GM10847 (cell line): Measurements from ENCODE around the gene SLC38A11.

Experiments
- POLR2A ChIP-seq: IDR thresholded peaks from 2 replicates; pipeline ENCODE4 v1.6.1; 2011; ENCODE audit not compliant: insufficient read length; ENCODE audit errors: extremely low read depth

The SLC38A11 gene, protein sequence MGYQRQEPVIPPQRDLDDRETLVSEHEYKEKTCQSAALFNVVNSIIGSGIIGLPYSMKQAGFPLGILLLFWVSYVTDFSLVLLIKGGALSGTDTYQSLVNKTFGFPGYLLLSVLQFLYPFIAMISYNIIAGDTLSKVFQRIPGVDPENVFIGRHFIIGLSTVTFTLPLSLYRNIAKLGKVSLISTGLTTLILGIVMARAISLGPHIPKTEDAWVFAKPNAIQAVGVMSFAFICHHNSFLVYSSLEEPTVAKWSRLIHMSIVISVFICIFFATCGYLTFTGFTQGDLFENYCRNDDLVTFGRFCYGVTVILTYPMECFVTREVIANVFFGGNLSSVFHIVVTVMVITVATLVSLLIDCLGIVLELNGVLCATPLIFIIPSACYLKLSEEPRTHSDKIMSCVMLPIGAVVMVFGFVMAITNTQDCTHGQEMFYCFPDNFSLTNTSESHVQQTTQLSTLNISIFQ

DNA sequence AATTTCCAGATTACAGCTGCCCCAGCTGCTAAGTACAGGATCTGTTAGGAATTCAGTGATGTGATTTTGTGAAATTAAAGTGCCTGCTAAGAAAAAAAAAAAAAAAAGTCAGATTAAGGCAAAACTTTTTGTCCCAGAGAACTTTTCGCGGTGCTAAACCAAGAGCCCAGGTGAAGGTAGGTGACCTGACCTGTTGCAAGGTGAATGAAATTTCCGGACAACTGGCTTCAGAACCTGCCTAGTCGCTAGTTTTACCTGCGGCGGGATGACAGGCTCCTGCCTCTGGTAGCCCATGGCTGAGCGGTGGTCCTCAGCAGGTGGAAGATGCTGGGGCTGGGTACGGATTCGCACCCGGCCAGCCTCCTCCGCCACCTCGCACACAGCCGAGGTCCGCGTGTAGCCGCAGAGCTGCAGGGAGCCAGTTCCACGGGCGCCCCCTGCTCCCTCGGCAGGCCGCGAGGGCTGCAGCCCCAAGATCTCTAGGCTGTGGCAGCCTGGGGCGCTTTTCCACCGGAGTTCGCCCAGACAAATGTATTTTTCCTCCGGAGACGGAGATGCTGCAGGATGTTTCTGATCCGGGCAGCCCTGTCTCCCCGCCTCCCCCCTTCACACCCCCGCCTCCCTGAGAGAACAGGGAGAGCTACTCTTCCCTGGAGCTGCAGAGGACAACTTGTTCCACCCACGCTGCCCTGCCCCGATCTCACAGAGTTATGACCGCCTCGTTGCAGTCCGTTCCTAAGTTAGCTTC is at the start of gene SLC38A11:
SLC38A11 (minus strand) TSS at position 572 of the 748 bp plus-strand sequence; CDS start at position 294, 278 bp downstream.
- no peak for TF ChIP-seq POLR2A

DNA sequence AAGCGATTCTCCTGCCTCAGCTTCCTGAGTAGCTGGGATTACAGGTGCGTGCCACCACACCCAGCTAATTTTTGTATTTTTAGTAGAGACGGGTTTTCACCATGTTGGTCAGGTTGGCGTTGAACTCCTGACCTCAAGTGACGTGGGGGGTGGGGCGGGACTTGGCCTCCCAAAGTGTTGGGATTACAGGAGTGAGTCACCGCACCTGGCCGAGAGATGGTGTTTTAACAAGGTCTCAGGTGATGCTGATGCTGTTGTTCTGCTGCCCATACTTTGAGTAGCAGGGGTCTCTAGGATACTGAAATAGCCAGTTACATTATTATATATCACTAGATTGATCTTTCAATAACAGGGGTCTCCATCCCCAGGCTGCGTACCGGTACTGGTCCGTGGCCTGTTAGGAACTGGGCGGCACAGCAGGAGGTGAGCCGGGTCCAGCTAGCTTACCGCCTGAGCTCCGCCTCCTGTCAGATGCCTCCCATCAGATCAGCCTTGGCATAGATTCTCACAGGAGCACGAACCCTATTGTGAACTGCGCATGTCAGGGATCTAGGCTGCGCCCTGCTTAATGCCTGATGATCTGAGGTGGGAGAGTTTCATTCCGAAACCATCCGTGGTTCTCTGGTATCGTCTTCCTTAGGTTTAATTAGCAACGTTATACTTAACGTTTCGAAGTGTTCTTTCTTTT is 48.3 kb upstream of the SLC38A11 start:
- no peak for TF ChIP-seq POLR2A

DNA sequence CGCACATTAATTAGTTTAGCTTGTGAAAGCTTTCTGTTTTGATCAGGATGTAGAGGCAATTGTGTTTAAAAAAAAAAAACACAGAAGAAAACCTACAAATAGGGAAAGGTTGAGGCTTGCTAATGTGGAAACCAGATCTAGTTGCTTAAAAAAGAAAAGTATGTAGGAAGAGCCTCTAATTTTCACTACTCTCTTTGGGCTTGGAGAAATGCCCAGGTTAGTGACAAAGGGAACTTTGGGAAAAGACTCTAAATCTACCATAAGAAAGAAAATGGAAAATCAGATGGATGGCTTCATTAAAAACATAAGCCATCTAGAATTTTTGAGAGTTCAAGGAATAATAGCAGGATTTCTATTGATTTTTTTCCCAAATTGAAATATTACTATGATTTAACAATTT is 47.3 kb upstream of the SLC38A11 start:
- TF ChIP-seq POLR2A: no peak

DNA sequence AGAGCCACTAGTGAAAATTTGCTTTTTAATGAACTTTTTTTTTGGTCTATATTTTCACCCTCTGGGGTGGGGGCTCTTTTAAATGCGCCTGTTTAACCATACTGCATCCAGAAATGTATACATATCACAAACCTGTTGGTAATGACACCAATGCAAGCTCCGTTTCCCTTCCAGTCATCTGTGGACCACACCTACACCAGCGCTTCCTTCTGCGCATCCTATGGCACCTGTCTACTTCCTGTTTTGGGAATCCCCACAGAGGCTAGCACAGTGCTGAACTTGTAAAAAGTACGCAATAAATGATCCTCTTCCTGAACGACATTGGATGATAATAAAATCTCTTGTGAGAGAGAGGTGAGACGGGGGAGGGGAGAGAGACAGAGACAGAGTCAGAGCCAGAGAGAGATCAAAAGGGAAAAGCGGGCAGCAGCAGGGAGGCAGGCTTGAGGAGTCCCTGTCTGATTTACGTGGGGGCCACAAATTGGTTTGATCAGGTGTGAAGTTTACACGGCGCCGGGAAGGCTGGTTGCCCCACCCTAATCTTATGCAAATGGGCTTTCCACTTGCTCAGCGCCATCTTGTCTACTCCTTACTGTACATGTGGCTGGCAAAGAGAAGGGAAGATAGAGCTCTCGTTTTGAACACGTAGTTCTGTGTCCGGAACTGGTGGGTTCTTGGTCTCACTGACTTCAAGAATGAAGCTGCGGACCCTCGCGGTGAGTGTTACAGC is 38.1 kb upstream of the SLC38A11 start:
- TF ChIP-seq POLR2A: no peak

DNA sequence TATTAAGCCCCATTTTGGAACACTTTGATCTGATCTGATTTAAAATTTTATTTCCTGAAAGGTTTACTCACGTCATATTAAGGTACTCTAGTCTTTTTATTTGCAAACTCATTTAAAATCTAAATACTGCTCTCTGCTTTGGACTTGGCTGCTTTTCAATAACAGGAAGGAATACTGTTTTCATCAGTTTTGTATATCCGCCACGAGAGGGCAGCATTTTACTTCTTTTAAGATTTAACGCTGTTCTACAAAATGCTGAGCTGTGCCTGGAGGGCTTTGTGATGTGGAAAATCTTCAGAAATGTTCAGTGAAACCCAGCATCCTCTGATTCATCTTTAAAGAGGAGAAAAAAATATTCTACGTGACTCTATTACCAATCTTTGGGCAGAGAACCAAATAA is 37.5 kb upstream of the SLC38A11 start:
- TF ChIP-seq POLR2A: no peak

DNA sequence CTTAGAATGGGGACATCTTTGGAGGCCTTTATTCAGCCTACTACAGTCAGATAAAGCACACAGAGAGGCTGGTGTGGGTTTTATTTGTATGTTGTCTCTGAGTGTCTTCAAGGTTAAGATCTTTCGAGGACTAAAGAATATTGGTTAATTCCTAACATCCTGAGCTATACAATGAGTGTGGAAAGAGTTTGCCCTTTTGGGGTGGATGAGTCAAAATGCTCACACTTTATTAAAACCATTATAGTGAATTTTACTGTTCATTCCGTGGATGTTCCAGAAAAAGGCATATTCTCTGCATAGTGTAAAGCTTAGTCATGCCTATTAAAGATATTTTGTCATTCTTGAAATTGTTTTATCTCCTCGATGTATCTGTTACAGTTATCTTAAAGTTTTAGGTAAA is 29.1 kb upstream of the SLC38A11 start:
- TF ChIP-seq POLR2A: no peak

DNA sequence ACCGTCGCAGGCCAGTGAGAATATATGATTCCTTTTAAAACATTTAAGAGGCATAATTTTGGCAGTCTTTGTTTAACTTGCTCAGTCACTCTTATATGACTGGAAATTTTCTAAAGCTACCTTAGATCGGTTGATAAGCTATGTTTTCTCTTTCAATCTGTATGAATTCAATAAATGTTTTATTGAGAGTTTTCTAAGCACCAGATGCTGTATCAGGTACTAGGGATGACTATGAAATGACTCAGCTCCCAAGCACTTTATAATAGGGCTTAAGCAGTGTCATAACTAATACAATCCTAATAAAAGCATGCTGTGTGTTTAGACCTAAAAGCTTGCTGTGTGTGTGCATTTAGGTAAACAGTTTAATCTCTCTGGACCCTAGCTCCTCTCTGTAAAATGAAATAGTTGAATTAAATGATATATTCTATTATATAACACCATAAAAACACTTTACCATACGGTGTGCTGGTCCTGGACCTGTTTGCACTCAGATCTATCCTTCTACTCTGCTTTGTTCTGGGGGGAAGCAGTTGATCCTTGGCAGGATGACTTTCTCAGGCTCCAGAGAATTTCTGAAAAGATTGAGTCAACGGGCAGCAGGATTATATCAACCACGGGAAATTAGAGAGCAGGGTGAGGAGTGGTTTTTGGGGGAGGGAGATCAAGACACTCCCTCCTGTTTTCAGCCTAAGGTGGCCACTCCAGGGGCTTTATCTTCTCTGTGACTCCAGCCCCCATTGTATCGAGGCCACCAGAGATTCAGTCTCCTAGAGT is 26.1 kb upstream of the SLC38A11 start:
- no peak for TF ChIP-seq POLR2A

DNA sequence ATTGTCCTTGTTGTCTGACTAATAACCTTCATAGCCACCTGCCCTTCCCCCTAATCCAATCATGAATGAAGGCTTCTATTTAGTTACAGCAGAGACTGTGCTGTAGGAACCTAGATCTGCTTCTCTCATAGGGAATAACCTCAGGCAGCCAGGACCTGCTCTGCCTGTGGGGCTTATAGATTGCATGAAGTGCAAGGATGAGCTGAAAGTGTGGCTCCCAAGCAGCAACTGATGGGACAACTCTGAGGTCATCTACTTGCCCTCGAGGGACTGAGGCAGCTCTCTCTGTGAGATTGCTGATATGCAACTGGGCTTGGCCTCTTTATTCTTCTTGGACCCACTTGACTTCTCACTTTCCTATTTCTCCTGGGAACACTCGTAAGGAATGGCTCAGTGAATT is 23.8 kb upstream of the SLC38A11 start:
- TF ChIP-seq POLR2A: no peak

DNA sequence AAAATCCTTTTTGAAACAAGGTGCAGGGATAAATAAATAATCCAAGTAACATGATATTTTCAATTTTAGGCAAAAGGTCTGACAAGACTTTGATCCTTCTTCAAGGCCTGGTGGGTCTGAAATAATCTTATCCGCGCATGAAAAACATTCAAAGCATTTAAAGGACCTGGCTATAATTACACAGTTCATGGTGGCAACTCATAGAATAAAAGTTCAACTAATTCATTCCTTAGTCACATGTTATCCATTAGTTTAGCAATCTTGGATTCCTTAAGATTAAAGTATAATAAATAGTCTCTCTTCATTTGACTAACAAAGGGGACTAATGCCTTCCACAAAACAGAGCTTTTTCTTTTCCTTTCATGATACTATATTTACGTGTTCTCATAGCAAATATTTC is 21.0 kb upstream of the SLC38A11 start:
- TF ChIP-seq POLR2A: no peak

DNA sequence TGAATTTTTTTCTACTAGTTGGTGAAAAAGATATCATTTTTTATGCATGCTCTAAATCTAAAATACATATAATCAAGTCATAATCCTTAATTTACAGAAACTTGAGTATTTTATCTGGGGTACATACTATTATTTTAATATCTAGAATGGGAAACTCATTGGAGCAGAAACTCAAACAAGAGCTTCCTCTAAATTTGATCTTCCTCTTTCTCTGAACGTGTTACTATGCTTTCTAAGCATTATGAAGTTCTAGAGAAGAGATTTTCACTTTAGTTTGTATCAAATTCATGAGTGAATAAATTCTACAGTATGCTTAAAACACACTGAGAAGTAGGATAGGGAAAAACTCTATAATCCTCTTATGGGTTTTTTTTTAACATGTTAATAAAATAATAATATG is 20.6 kb upstream of the SLC38A11 start:
- TF ChIP-seq POLR2A: no peak

DNA sequence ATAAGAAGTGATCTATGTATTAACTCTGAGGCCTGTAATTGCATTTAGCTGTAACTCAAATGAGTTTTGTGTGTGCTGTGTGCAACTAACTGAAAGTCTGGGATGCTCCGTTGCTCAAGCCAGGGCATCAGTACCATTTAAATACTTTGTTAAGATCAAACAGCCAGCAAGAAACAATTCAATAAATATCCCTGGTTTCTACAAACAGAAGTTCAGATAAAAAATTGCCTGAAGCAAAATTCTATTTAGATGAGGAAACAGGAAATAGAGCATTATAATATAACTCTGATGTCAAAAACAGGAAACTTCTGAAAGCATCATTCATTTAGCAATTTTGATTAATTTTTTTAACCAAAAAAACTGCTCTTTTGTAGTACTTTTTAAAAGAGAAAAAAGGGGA is 18.9 kb upstream of the SLC38A11 start:
- no peak for TF ChIP-seq POLR2A

DNA sequence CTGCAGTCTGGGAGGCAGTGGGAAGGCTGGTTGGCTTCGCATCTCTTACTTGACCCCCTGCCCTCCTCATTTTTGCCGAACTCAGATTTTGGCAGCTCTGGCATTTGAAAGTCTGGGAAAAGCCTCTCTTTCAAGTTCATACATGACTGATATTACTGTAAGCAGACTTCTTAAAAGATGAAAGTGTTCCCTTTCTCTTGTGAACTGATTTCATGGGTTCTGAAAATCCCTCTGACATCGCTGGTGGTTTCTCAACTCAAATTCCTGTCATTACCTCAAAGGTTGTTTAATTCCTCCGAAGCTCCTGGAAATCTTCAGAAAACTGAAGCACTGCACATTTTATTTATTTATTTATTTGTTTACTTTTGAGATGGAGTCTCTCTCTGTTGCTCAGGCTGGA is 16.9 kb upstream of the SLC38A11 start:
- no peak for TF ChIP-seq POLR2A

DNA sequence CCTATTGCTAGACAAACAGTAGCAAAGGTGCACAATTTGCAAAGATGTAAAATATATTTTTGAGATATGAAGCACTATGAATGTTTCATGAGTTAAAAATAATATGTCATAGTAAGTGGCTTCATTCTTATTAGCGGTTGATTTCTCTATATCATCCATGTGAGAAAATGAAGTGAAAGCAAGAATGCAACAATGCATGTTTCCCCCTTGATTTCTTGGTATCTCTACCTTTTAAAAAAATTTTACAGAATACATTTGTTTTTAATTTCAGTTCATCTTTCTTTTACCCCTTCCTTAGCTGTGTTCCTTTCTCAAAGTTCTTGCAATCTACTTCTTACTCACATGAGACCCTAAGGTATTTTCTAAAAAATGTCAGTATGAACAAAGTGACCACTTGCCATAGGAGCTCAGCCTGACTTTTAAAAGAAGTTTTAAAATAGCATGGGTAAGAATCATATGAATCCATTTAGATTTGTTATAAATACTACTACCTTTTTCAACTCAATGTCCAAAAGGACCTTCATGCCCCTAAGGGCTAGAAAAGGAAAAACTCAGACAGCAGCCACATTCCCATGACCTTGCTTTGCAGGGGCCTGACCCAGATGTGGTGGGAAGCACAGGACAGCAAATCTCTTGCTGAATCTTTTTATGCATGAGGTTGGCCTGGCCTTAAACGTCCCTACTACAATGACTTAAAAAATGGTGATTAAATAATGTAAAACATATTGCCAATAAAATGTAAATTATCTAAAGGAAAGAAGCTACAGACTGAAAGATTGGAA is 14.8 kb upstream of the SLC38A11 start:
- no peak for TF ChIP-seq POLR2A
